HEK293 (cell line): ENCODE results near the gene DAZAP1.

Experiments
- EGR2 ChIP-seq: fragments of 450-650 bp; formaldehyde crosslinking; IDR thresholded peaks from 2 replicates; pipeline ENCODE4 v1.5.1; 2016; ENCODE audit warnings: low read depth, missing biosample characterization, missing genetic modification characterization
- FEZF1 ChIP-seq: fragments of 450-650 bp; formaldehyde crosslinking; IDR thresholded peaks from 2 replicates; pipeline ENCODE4 v1.5.1; 2016; ENCODE audit warnings: missing biosample characterization, missing genetic modification characterization
- GLIS1 ChIP-seq: fragments of 450-650 bp; formaldehyde crosslinking; IDR thresholded peaks from 2 replicates; pipeline ENCODE4 v1.5.1; 2016; ENCODE audit warnings: missing biosample characterization, missing genetic modification characterization
- IKZF3 ChIP-seq: fragments of 450-650 bp; IDR thresholded peaks from 2 replicates; pipeline ENCODE4 v1.5.0; 2018; ENCODE audit warnings: missing biosample characterization, mild to moderate bottlenecking, missing genetic modification characterization, moderate library complexity
- KLF16 ChIP-seq: fragments of 450-650 bp; formaldehyde crosslinking; IDR thresholded peaks from 2 replicates; pipeline ENCODE4 v1.5.1; 2017; ENCODE audit warnings: missing biosample characterization, missing genetic modification characterization
- MEIS1 ChIP-seq: sonication (generic); formaldehyde crosslinking; IDR thresholded peaks from 2 replicates; pipeline ENCODE4 v1.8.1; 2022; ENCODE audit warnings: missing genetic modification reagents, mild to moderate bottlenecking, borderline replicate concordance
- OSR2 ChIP-seq: fragments of 450-650 bp; formaldehyde crosslinking; IDR thresholded peaks from 2 replicates; pipeline ENCODE4 v1.5.1; 2016; ENCODE audit warnings: missing biosample characterization, missing genetic modification characterization
- SP2 ChIP-seq: fragments of 450-650 bp; formaldehyde crosslinking; IDR thresholded peaks from 2 replicates; pipeline ENCODE4 v1.5.1; 2016; ENCODE audit warnings: missing biosample characterization, missing genetic modification characterization
- TRIM28 ChIP-seq: IDR thresholded peaks from 2 replicates; pipeline ENCODE4 v1.6.1; 2011; ENCODE audit warnings: low read length, control low read depth, borderline replicate concordance
- ZBTB1 ChIP-seq: fragments of 450-650 bp; formaldehyde crosslinking; IDR thresholded peaks from 2 replicates; pipeline ENCODE4 v1.5.1; 2016; ENCODE audit warnings: missing biosample characterization, missing genetic modification characterization
- ZBTB17 ChIP-seq: fragments of 450-650 bp; formaldehyde crosslinking; IDR thresholded peaks from 2 replicates; pipeline ENCODE4 v1.5.1; 2016; ENCODE audit warnings: missing biosample characterization, missing genetic modification characterization
- ZBTB20 ChIP-seq: fragments of 450-650 bp; formaldehyde crosslinking; IDR thresholded peaks from 2 replicates; pipeline ENCODE4 v1.5.1; 2016; ENCODE audit warnings: missing biosample characterization, missing genetic modification characterization
- ZEB2 ChIP-seq: fragments of 450-650 bp; formaldehyde crosslinking; IDR thresholded peaks from 2 replicates; pipeline ENCODE4 v1.5.1; 2016; ENCODE audit warnings: missing biosample characterization, missing genetic modification characterization
- ZIC2 ChIP-seq: fragments of 450-650 bp; formaldehyde crosslinking; IDR thresholded peaks from 2 replicates; pipeline ENCODE4 v1.5.1; 2016; ENCODE audit warnings: missing biosample characterization, missing genetic modification characterization
- ZNF23 ChIP-seq: fragments of 450-650 bp; formaldehyde crosslinking; IDR thresholded peaks from 2 replicates; pipeline ENCODE4 v1.5.1; 2016; ENCODE audit warnings: missing biosample characterization, missing genetic modification characterization, borderline replicate concordance
- ZNF324 ChIP-seq: fragments of 450-650 bp; formaldehyde crosslinking; IDR thresholded peaks from 2 replicates; pipeline ENCODE4 v1.5.1; 2016; ENCODE audit warnings: missing biosample characterization, missing genetic modification characterization
- ZNF341 ChIP-seq: fragments of 450-650 bp; formaldehyde crosslinking; IDR thresholded peaks from 2 replicates; pipeline ENCODE4; 2016; ENCODE audit warnings: low read depth, missing biosample characterization, missing genetic modification characterization
- ZNF37A ChIP-seq: fragments of 450-650 bp; IDR thresholded peaks from 2 replicates; pipeline ENCODE4 v1.5.1; 2018; ENCODE audit warnings: missing biosample characterization, missing genetic modification characterization
- ZNF501 ChIP-seq: fragments of 450-650 bp; formaldehyde crosslinking; IDR thresholded peaks from 2 replicates; pipeline ENCODE4 v1.5.1; 2016; ENCODE audit warnings: missing biosample characterization, missing genetic modification characterization
- ZNF521 ChIP-seq: fragments of 450-650 bp; formaldehyde crosslinking; IDR thresholded peaks from 2 replicates; pipeline ENCODE4 v1.5.1; 2017; ENCODE audit warnings: missing biosample characterization, mild to moderate bottlenecking, missing genetic modification characterization
- ZNF561 ChIP-seq: fragments of 450-650 bp; IDR thresholded peaks from 2 replicates; pipeline ENCODE4 v1.5.1; 2018; ENCODE audit warnings: missing biosample characterization, missing genetic modification characterization, borderline replicate concordance
- ZNF596 ChIP-seq: fragments of 450-650 bp; IDR thresholded peaks from 2 replicates; pipeline ENCODE4 v1.5.0; 2018; ENCODE audit warnings: missing biosample characterization, mild to moderate bottlenecking, missing genetic modification characterization, moderate library complexity
- ZNF600 ChIP-seq: fragments of 450-650 bp; formaldehyde crosslinking; IDR thresholded peaks from 2 replicates; pipeline ENCODE4 v1.5.1; 2016; ENCODE audit warnings: missing biosample characterization, missing genetic modification characterization
- ZNF621 ChIP-seq: fragments of 450-650 bp; formaldehyde crosslinking; IDR thresholded peaks from 2 replicates; pipeline ENCODE4 v1.5.1; 2017; ENCODE audit warnings: missing biosample characterization, missing genetic modification characterization
- ZNF791 ChIP-seq: fragments of 450-650 bp; formaldehyde crosslinking; IDR thresholded peaks from 2 replicates; pipeline ENCODE4 v1.5.1; 2016; ENCODE audit warnings: missing biosample characterization, missing genetic modification characterization
- TF ChIP-seq, protein P1 (sequence below): fragments of 450-650 bp; formaldehyde crosslinking; IDR thresholded peaks from 2 replicates; pipeline ENCODE4 v1.5.1; 2016; ENCODE audit warnings: missing biosample characterization, missing genetic modification characterization
- TF ChIP-seq, protein P2 (sequence below): fragments of 450-650 bp; formaldehyde crosslinking; IDR thresholded peaks from 2 replicates; pipeline ENCODE4 v1.5.1; 2016; ENCODE audit warnings: missing biosample characterization, missing genetic modification characterization
- TF ChIP-seq, protein P3 (sequence below): fragments of 450-650 bp; formaldehyde crosslinking; IDR thresholded peaks from 2 replicates; pipeline ENCODE4; 2016; ENCODE audit warnings: missing biosample characterization, missing genetic modification characterization
- TF ChIP-seq, protein P4 (sequence below): fragments of 450-650 bp; formaldehyde crosslinking; optimal IDR thresholded peaks from 2 replicates; pipeline ENCODE3; 2016; ENCODE audit warnings: missing biosample characterization, mild to moderate bottlenecking, missing genetic modification characterization
- TF ChIP-seq, protein P5 (sequence below): fragments of 450-650 bp; formaldehyde crosslinking; IDR thresholded peaks from 2 replicates; pipeline ENCODE4 v1.5.0; 2017; ENCODE audit warnings: missing biosample characterization, missing genetic modification characterization, borderline replicate concordance
- TF ChIP-seq, protein P6 (sequence below): fragments of 450-650 bp; formaldehyde crosslinking; IDR thresholded peaks from 2 replicates; pipeline ENCODE4 v1.5.1; 2016; ENCODE audit warnings: missing biosample characterization, missing genetic modification characterization

DAZAP1 gene

DNA sequence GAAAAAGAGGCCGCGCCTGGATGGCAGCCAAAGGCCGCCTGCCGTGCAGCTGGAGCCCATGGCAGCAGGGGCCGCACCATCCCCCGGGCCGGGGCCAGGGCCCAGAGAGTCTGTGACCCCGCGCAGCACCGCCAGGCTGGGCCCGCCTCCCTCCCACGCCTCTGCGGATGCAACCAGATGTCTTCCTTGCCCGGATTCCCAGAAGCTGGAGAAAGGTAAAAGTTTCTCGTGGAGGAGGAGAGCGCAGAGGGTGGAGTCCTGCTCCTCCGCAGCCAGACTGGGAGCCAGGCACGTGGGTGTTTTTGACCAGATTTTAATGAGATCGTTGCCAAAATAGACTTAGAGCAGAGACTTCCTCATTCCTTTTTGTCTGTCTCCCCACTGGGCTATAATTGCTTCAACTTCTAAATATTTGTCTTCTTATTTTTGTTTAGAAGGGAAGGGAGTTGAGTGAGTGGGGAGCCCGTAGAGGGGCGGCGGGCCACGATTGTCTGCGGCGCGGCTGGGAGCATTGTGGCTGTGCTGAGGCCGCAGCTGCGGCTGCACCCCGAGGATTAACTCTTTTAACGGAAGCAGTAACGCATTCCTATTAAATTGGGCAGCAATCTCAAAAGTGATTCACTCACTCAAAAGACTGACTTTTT, 46.4 kb upstream of the DAZAP1 start (continued):
- TF ChIP-seq, protein P1, sequence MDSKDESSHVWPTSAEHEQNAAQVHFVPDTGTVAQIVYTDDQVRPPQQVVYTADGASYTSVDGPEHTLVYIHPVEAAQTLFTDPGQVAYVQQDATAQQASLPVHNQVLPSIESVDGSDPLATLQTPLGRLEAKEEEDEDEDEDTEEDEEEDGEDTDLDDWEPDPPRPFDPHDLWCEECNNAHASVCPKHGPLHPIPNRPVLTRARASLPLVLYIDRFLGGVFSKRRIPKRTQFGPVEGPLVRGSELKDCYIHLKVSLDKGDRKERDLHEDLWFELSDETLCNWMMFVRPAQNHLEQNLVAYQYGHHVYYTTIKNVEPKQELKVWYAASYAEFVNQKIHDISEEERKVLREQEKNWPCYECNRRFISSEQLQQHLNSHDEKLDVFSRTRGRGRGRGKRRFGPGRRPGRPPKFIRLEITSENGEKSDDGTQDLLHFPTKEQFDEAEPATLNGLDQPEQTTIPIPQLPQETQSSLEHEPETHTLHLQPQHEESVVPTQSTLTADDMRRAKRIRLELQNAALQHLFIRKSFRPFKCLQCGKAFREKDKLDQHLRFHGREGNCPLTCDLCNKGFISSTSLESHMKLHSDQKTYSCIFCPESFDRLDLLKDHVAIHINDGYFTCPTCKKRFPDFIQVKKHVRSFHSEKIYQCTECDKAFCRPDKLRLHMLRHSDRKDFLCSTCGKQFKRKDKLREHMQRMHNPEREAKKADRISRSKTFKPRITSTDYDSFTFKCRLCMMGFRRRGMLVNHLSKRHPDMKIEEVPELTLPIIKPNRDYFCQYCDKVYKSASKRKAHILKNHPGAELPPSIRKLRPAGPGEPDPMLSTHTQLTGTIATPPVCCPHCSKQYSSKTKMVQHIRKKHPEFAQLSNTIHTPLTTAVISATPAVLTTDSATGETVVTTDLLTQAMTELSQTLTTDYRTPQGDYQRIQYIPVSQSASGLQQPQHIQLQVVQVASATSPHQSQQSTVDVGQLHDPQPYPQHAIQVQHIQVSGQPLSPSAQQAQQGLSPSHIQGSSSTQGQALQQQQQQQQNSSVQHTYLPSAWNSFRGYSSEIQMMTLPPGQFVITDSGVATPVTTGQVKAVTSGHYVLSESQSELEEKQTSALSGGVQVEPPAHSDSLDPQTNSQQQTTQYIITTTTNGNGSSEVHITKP (tag by site-specific recombination): 0 out of 2 replicates have a peak, but pooled peaks have one; percentile 3
- TF ChIP-seq MEIS1 (no peak), ZNF501 (peak; percentile 45; the same call in 1 of the 2 replicates), IKZF3 (peak; percentile 54), ZBTB17 (tag by site-specific recombination) (peak; percentile 62; the same call in 1 of the 2 replicates), FEZF1 (tag by site-specific recombination) (peak; percentile 14; the same call in 1 of the 2 replicates), ZNF561 (tag by site-specific recombination) (peak; percentile 61; the same call in 1 of the 2 replicates), SP2 (tag by site-specific recombination) (peak; percentile 64), ZNF324 (tag by site-specific recombination) (no peak), ZBTB1 (tag by site-specific recombination) (no peak), ZNF37A (tag by site-specific recombination) (no peak), ZNF600 (peak; percentile 87), ZNF791 (tag by site-specific recombination) (no peak), ZBTB20 (tag by site-specific recombination) (no peak), ZNF621 (tag by site-specific recombination) (no peak), ZIC2 (tag by site-specific recombination) (peak; percentile 93), ZEB2 (tag by site-specific recombination) (peak; percentile 31; the same call in 1 of the 2 replicates), OSR2 (tag by site-specific recombination) (0 out of 2 replicates have a peak, but pooled peaks have one; percentile 27), TRIM28 (no peak), ZNF596 (tag by site-specific recombination) (no peak), ZNF521 (no peak), KLF16 (tag by site-specific recombination) (peak; percentile 60; the same call in 1 of the 2 replicates), ZNF341 (tag by site-specific recombination) (no peak), EGR2 (tag by site-specific recombination) (peak; percentile 87), ZNF23 (tag by site-specific recombination) (no peak), GLIS1 (tag by site-specific recombination) (peak; percentile 29; the same call in 1 of the 2 replicates)
- TF ChIP-seq, protein P2, sequence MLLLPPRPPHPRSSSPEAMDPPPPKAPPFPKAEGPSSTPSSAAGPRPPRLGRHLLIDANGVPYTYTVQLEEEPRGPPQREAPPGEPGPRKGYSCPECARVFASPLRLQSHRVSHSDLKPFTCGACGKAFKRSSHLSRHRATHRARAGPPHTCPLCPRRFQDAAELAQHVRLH (tag by site-specific recombination): no peak
- TF ChIP-seq, protein P3, sequence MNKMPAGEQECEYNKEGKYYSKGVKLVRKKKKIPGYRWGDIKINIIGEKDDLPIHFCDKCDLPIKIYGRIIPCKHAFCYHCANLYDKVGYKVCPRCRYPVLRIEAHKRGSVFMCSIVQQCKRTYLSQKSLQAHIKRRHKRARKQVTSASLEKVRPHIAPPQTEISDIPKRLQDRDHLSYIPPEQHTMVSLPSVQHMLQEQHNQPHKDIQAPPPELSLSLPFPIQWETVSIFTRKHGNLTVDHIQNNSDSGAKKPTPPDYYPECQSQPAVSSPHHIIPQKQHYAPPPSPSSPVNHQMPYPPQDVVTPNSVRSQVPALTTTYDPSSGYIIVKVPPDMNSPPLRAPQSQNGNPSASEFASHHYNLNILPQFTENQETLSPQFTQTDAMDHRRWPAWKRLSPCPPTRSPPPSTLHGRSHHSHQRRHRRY (tag by site-specific recombination): no peak
- TF ChIP-seq, protein P4, sequence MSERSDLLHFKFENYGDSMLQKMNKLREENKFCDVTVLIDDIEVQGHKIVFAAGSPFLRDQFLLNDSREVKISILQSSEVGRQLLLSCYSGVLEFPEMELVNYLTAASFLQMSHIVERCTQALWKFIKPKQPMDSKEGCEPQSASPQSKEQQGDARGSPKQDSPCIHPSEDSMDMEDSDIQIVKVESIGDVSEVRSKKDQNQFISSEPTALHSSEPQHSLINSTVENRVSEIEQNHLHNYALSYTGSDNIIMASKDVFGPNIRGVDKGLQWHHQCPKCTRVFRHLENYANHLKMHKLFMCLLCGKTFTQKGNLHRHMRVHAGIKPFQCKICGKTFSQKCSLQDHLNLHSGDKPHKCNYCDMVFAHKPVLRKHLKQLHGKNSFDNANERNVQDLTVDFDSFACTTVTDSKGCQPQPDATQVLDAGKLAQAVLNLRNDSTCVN: peak; percentile 67
- TF ChIP-seq, protein P5, sequence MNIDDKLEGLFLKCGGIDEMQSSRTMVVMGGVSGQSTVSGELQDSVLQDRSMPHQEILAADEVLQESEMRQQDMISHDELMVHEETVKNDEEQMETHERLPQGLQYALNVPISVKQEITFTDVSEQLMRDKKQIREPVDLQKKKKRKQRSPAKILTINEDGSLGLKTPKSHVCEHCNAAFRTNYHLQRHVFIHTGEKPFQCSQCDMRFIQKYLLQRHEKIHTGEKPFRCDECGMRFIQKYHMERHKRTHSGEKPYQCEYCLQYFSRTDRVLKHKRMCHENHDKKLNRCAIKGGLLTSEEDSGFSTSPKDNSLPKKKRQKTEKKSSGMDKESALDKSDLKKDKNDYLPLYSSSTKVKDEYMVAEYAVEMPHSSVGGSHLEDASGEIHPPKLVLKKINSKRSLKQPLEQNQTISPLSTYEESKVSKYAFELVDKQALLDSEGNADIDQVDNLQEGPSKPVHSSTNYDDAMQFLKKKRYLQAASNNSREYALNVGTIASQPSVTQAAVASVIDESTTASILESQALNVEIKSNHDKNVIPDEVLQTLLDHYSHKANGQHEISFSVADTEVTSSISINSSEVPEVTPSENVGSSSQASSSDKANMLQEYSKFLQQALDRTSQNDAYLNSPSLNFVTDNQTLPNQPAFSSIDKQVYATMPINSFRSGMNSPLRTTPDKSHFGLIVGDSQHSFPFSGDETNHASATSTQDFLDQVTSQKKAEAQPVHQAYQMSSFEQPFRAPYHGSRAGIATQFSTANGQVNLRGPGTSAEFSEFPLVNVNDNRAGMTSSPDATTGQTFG: no peak
- TF ChIP-seq, protein P6, sequence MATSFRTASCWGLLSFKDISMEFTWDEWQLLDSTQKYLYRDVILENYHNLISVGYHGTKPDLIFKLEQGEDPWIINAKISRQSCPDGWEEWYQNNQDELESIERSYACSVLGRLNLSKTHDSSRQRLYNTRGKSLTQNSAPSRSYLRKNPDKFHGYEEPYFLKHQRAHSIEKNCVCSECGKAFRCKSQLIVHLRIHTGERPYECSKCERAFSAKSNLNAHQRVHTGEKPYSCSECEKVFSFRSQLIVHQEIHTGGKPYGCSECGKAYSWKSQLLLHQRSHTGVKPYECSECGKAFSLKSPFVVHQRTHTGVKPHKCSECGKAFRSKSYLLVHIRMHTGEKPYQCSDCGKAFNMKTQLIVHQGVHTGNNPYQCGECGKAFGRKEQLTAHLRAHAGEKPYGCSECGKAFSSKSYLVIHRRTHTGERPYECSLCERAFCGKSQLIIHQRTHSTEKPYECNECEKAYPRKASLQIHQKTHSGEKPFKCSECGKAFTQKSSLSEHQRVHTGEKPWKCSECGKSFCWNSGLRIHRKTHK: no peak
